HCT116 (cell line): ENCODE data around the gene NOXO1. TPM values are rescaled to one million over a fixed set of nuclear protein-coding genes. Genes with fewer than 3 reads are reported as not detected.

Source experiments
- ATAC-seq: fragments of 200-7000 bp; cut with Tn5 transposase; 2 replicates; pipeline ENCODE4 v1.9.1; 2020; ENCODE audit warnings: mild to moderate bottlenecking, moderate library complexity
- BruUV-seq: library from RNA; stranded (reverse); fragments of 400-500 nt; replicated peaks from 2 replicates; lab custom pipeline; 2021; lab: Mats Ljungman, UMichigan
- CTCF ChIA-PET: fragments of 300-600 bp; sonication (Branson Sonifier 250); formaldehyde crosslinking; loops from one replicate; lab custom pipeline; 2021; ENCODE audit warnings: antibody characterized with exemption; lab: Charles Lee
- POLR2A ChIA-PET: fragments of 300-600, 350-600 bp; sonication (Branson Sonifier 250); formaldehyde crosslinking; loops from one replicate; lab custom pipeline; 2021; ENCODE audit warnings: antibody characterized with exemption; lab: Charles Lee
- RAD21 ChIA-PET, 2 experiments: fragments of 300-600 bp; sonication (Branson Sonifier 250); formaldehyde crosslinking; loops; one replicate each; lab custom pipeline; 2023; ENCODE audit warnings: low total read pairs in 2 of 2; ENCODE audit not compliant: uncharacterized antibody in 2 of 2, unreplicated experiment in 2 of 2, low non-redundant PET in 1 of 2; lab: Charles Lee
- DNase-seq: peaks from one replicate; pipeline ENCODE4 v3.0.0-alpha.2; 2010; ENCODE audit warnings: low read depth, low spot score
- H2AFZ ChIP-seq: fragments of 200-600 bp; shearing (Covaris generic), sonication (generic); 2 replicates; pipeline ENCODE4 v1.6.1; 2017; ENCODE audit warnings: low read depth, mixed run types, mixed read lengths, antibody characterized with exemption, low read length; ENCODE audit not compliant: poor library complexity, severe bottlenecking
- H3K27ac ChIP-seq: 2 replicates; pipeline ENCODE4 v1.5.1; 2012; ENCODE audit warnings: low read depth, low read length
- H3K27me3 ChIP-seq: fragments of 200-600 bp; sonication (generic); 2 replicates; pipeline ENCODE4 v1.6.1; 2016; ENCODE audit warnings: mixed run types, low read length, mixed read lengths; ENCODE audit not compliant: insufficient read depth
- H3K36me3 ChIP-seq, 2 experiments: fragments of 200-500 bp in 1 of 2; fragments of 200-600 bp in 1 of 2; sonication (Bioruptor generic) in 1 of 2; sonication (generic) in 1 of 2; 2 replicates each; pipeline versions ENCODE4 v1.5.1 to v1.6.1; 2014 to 2016; ENCODE audit warnings: low read length in 2 of 2, inconsistent platforms in 1 of 2, mixed read lengths in 1 of 2, mixed run types in 1 of 2; ENCODE audit not compliant: insufficient read depth in 2 of 2, control insufficient read depth in 1 of 2
- H3K4me1 ChIP-seq, 2 experiments: fragments of 200-600 bp in 1 of 2; sonication (generic) in 1 of 2; 2 replicates each; pipeline versions ENCODE4 v1.5.1 to v1.6.1; 2012 to 2017; ENCODE audit warnings: low read length in 2 of 2, inconsistent platforms in 1 of 2, mild to moderate bottlenecking in 1 of 2, mixed read lengths in 1 of 2, mixed run types in 1 of 2, moderate library complexity in 1 of 2; ENCODE audit not compliant: insufficient read depth in 2 of 2, control insufficient read depth in 1 of 2
- H3K4me2 ChIP-seq: fragments of 200-600 bp; sonication (generic); 2 replicates; pipeline ENCODE4 v1.6.1; 2017; ENCODE audit warnings: mixed run types, low read length, mixed read lengths
- H3K4me3 ChIP-seq, 2 experiments: fragments of 200-600 bp in 1 of 2; sonication (generic) in 1 of 2; replicated peaks in 1 of 2; 2 replicates each; pipeline ENCODE4 v1.5.1; 2011 to 2016; ENCODE audit warnings: low read length in 2 of 2, control low read depth in 1 of 2, low read depth in 1 of 2, mild to moderate bottlenecking in 1 of 2, mixed read lengths in 1 of 2, mixed run types in 1 of 2
- H3K79me2 ChIP-seq: fragments of 200-600 bp; sonication (generic); 2 replicates; pipeline ENCODE4 v1.6.1; 2017; ENCODE audit warnings: mild to moderate bottlenecking, mixed run types, low read length, moderate library complexity, mixed read lengths; ENCODE audit not compliant: insufficient read depth
- H3K9ac ChIP-seq: fragments of 200-600 bp; sonication (generic); 2 replicates; pipeline ENCODE4 v1.6.1; 2016; ENCODE audit warnings: low read length, mixed read lengths
- H3K9me2 ChIP-seq: fragments of 200-600 bp; sonication (generic), shearing (Covaris generic); 2 replicates; pipeline ENCODE4 v1.6.1; 2017; ENCODE audit warnings: mixed run types, mild to moderate bottlenecking, moderate library complexity; ENCODE audit not compliant: insufficient read depth
- H3K9me3 ChIP-seq, 2 experiments: fragments of 200-500 bp in 1 of 2; fragments of 200-600 bp in 1 of 2; sonication (Bioruptor generic) in 1 of 2; sonication (generic) in 1 of 2; 2 replicates each; pipeline ENCODE4 v1.6.1; 2014 to 2017; ENCODE audit warnings: low read length in 2 of 2, mixed read lengths in 2 of 2, inconsistent platforms in 1 of 2, low read depth in 1 of 2, mild to moderate bottlenecking in 1 of 2, mixed run types in 1 of 2, moderate library complexity in 1 of 2; ENCODE audit not compliant: control insufficient read depth in 1 of 2, insufficient read depth in 1 of 2
- H4K20me1 ChIP-seq: fragments of 200-600 bp; sonication (generic), shearing (Covaris generic); 2 replicates; pipeline ENCODE4 v1.6.1; 2017; ENCODE audit warnings: mixed run types, mild to moderate bottlenecking, moderate library complexity; ENCODE audit not compliant: insufficient read depth
- CBX3 ChIP-seq: IDR thresholded peaks from 2 replicates; pipeline ENCODE4 v1.6.1; 2012; ENCODE audit warnings: low read depth
- CEBPB ChIP-seq: IDR thresholded peaks from 2 replicates; pipeline ENCODE4 v1.6.1; 2012; ENCODE audit warnings: low read depth
- EGR1 ChIP-seq: IDR thresholded peaks from 2 replicates; pipeline ENCODE4 v1.6.1; 2012; ENCODE audit warnings: low read depth
- FOSL1 ChIP-seq: IDR thresholded peaks from 2 replicates; pipeline ENCODE4 v1.6.1; 2012; ENCODE audit warnings: low read depth
- JUND ChIP-seq: IDR thresholded peaks from 2 replicates; pipeline ENCODE4 v1.6.1; 2012
- MAX ChIP-seq: IDR thresholded peaks from 2 replicates; pipeline ENCODE4 v1.6.1; 2012
- POLR2A ChIP-seq: IDR thresholded peaks from 2 replicates; pipeline ENCODE4 v1.7.0; 2011; ENCODE audit warnings: borderline replicate concordance; ENCODE audit not compliant: insufficient read depth, insufficient read length; ENCODE audit errors: extremely low read depth
- POLR2AphosphoS5 ChIP-seq: IDR thresholded peaks from 2 replicates; pipeline ENCODE4 v1.6.1; 2011; ENCODE audit warnings: mild to moderate bottlenecking, low read depth, low read length, moderate library complexity
- RAD21 ChIP-seq: IDR thresholded peaks from 2 replicates; pipeline ENCODE4 v1.6.1; 2012; ENCODE audit warnings: low read depth, mild to moderate bottlenecking
- SIN3A ChIP-seq: IDR thresholded peaks from 2 replicates; pipeline ENCODE4 v1.6.1; 2012; ENCODE audit warnings: low read depth
- SRF ChIP-seq: IDR thresholded peaks from 2 replicates; pipeline ENCODE4 v1.6.1; 2012; ENCODE audit warnings: low read depth
- TCF7L2 ChIP-seq: IDR thresholded peaks from 2 replicates; pipeline ENCODE4 v1.7.0; 2011; ENCODE audit warnings: borderline replicate concordance, inconsistent platforms; ENCODE audit not compliant: insufficient read depth, insufficient read length; ENCODE audit errors: extremely low read depth
- ZBTB33 ChIP-seq: IDR thresholded peaks from 2 replicates; pipeline ENCODE4 v1.6.1; 2011; ENCODE audit warnings: mild to moderate bottlenecking, low read length, moderate library complexity; ENCODE audit not compliant: insufficient replicate concordance; ENCODE audit errors: extremely low read depth
- intact Hi-C: fragments of 100-400 bp; cut with micrococcal nuclease; formaldehyde crosslinking; loops from 2 replicates; pipeline ENCODE4 v1.10.0; 2022
- total RNA-seq: library from RNA; stranded (reverse); gene quantifications from one replicate; pipeline ENCODE4 v1.2.1, GENCODE V29; 2021; ENCODE audit not compliant: unreplicated experiment

NOXO1 gene
- total RNA-seq, 1 experiment from 2014 or later = 10.0 TPM

- CTCF ChIA-PET = interaction anchor here (0.6 kb wide), 1 partner anchor 143 kb away, joined by 3 read pairs; no protein-coding TSS in a partner anchor
- no peak for ATAC-seq
- no TSS peak for BruUV-seq
These were observed 16.5 kb upstream of the NOXO1 start for GRCh38 chr16:1997494-1998359.

More at GRCh38 chr16:1997494-1998359, 16.5 kb upstream of the NOXO1 start:
- peaks cover 17% of the 10 kb centered on the region; the same call in 1 of the 2 replicates for H3K79me2 ChIP-seq
- no peak for DNase-seq
- no peak overlapping the region for H2AFZ ChIP-seq
- no peaks in the 10 kb centered on the region for H3K9me3 ChIP-seq
- H3K36me3 ChIP-seq = peaks cover 23 to 44% of the 10 kb centered on the region in 2 experiments; a peak in 3 of 4 replicates
- H3K27ac ChIP-seq = no peak overlapping the region
- POLR2A ChIA-PET = interaction anchor here (1.8 kb wide), 1 partner anchor 10 kb away, joined by 3 read pairs; no protein-coding TSS in a partner anchor
- no peaks in the 10 kb centered on the region for H3K27me3 ChIP-seq
- intact Hi-C loops = no loop called here
- no peak overlapping the region for H3K9ac ChIP-seq
- H3K4me2 ChIP-seq = no peak overlapping the region
- no peak for TF ChIP-seq FOSL1
- TF ChIP-seq SIN3A = no peak
- no peak for TF ChIP-seq CEBPB
- TF ChIP-seq MAX = no peak
- no peak for TF ChIP-seq JUND
- TF ChIP-seq SRF = no peak
- no peak for TF ChIP-seq POLR2A
- TF ChIP-seq EGR1 = no peak
- TF ChIP-seq CBX3 = no peak
- no peak for TF ChIP-seq TCF7L2
- TF ChIP-seq ZBTB33 = no peak
- no peak for TF ChIP-seq RAD21
- no peak for TF ChIP-seq POLR2AphosphoS5
- H3K9me2 ChIP-seq = no peaks in the 10 kb centered on the region
- H3K4me1 ChIP-seq = peaks cover 0 to 7% of the 10 kb centered on the region in 2 experiments; a peak in 2 of 4 replicates
- RAD21 ChIA-PET = no interaction called here
- H4K20me1 ChIP-seq = no peaks in the 10 kb centered on the region
- H3K4me3 ChIP-seq = no peak overlapping the region
